ENCODE measurements around the gene TAF6L. TPM values are rescaled to one million over a fixed set of nuclear protein-coding genes. Genes with fewer than 3 reads are reported as not detected.

TAF6L gene, protein sequence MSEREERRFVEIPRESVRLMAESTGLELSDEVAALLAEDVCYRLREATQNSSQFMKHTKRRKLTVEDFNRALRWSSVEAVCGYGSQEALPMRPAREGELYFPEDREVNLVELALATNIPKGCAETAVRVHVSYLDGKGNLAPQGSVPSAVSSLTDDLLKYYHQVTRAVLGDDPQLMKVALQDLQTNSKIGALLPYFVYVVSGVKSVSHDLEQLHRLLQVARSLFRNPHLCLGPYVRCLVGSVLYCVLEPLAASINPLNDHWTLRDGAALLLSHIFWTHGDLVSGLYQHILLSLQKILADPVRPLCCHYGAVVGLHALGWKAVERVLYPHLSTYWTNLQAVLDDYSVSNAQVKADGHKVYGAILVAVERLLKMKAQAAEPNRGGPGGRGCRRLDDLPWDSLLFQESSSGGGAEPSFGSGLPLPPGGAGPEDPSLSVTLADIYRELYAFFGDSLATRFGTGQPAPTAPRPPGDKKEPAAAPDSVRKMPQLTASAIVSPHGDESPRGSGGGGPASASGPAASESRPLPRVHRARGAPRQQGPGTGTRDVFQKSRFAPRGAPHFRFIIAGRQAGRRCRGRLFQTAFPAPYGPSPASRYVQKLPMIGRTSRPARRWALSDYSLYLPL
- total RNA-seq = 16.8 and 22.2 TPM in 2 replicates

- no peak for TF ChIP-seq CTCF (IDR thresholded peaks at IDR 0.05; ENCODE audit: insufficient read depth, low read depth, low read length)
- DNase-seq (ENCODE audit: low read depth) = peak; percentile 97
- peak within 1 kb of the TSS; percentile 78 for H3K4me3 ChIP-seq (ENCODE audit: low read depth, low read length)
These were observed at the start of gene TAF6L for GRCh38 chr11:62771144-62772021. TAF6L (plus strand) TSS chr11:62771396; CDS start chr11:62775784, 4,388 bp downstream.

DNA sequence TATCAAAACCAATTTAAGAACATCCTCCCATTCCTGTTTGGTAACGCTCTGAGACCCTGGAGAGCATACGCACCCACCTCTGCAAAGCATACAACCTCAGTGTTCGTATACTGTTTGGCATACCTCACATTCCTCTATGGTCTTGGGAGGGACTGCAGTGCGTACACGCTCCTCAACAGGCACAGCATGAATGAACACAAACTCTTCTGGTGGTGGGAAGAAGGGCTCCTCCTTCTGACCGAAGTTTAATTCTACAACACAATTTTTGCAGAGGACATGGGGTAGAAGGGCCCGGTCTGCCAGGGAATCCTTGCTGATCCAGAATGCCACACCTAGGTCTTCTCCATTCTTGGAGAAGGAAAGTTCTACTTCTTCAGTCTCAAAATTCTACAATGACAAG is 49.2 kb upstream of the TAF6L start:
- no peak for TF ChIP-seq CTCF (IDR thresholded peaks at IDR 0.05; ENCODE audit: insufficient read depth, low read depth, low read length)
- no peak overlapping the region for H3K4me3 ChIP-seq (ENCODE audit: low read depth, low read length)
- DNase-seq (ENCODE audit: low read depth) = peak; percentile 33

DNA sequence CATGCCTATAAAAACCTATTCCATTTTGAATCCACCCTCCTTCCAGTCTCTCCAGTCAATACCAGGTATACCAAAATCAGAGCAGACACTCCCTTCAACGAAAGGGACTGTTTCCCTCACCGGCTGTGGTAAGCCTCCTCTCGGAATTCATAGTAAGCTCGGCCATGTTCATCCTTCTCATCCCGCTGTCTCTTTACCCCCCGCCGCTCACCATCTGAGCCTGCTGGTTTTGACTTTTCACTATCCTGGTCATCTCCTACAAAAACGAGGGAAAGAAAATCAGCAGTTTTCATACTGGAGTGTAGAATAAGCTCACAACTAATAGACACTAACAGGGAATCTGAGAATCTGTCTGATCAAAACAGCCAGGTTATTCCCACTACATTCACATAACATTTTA is 47.0 kb upstream of the TAF6L start:
- peak overlapping the region; percentile 91 for H3K4me3 ChIP-seq (ENCODE audit: low read depth, low read length)
- DNase-seq (ENCODE audit: low read depth) = no peak
- no peak for TF ChIP-seq CTCF (IDR thresholded peaks at IDR 0.05; ENCODE audit: insufficient read depth, low read depth, low read length)

DNA sequence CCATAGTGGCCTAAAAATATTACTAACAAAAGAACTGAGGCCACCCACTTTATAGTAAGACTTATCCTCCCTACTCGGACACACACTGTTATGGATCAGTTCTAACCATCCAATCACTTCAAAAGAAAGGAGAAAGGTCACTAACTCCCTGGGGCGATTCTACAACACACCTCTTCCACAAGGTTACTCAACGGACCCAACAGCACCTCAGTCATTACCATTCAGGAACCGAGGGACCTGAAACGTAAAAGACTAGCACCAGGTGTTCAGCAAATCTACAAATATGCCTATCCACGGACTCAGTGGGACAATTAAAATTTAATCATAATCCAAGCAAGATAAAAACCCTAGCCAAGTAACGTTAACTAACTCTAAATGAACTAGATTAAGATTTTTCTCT is 45.5 kb upstream of the TAF6L start:
- TF ChIP-seq CTCF (IDR thresholded peaks at IDR 0.05; ENCODE audit: insufficient read depth, low read depth, low read length) = no peak
- H3K4me3 ChIP-seq (ENCODE audit: low read depth, low read length) = peak overlapping the region; percentile 91
- no peak for DNase-seq (ENCODE audit: low read depth)

- no peak for TF ChIP-seq CTCF (IDR thresholded peaks at IDR 0.05; ENCODE audit: insufficient read depth, low read depth, low read length)
- peak overlapping the region; percentile 91 for H3K4me3 ChIP-seq (ENCODE audit: low read depth, low read length)
- no peak for DNase-seq (ENCODE audit: low read depth)
These were observed 44.9 kb upstream of the TAF6L start for GRCh38 chr11:62726156-62726914.

DNA sequence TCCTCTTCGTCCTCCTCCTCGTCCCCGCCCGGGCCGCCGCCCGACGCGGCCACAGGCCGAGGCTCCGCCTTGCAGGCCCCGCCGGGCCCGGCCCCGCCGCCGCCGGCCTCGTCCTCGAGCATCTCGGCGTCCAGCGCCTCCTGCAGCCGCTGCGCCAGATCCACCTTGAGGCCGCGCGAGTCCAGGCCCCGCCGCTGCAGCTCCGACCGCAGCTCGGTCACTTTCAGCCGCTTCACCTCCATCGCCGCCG is 44.4 kb upstream of the TAF6L start:
- no peak for TF ChIP-seq CTCF (IDR thresholded peaks at IDR 0.05; ENCODE audit: insufficient read depth, low read depth, low read length)
- DNase-seq (ENCODE audit: low read depth) = no peak
- peak overlapping the region; percentile 91 for H3K4me3 ChIP-seq (ENCODE audit: low read depth, low read length)
